ENCODE measurements around the gene MMP27.
"Not testable (repeated sequence)": the region's sequence is repeated elsewhere in the genome, so short reads cannot be mapped to it uniquely, and the experiment has no call there.

MMP27 gene, protein sequence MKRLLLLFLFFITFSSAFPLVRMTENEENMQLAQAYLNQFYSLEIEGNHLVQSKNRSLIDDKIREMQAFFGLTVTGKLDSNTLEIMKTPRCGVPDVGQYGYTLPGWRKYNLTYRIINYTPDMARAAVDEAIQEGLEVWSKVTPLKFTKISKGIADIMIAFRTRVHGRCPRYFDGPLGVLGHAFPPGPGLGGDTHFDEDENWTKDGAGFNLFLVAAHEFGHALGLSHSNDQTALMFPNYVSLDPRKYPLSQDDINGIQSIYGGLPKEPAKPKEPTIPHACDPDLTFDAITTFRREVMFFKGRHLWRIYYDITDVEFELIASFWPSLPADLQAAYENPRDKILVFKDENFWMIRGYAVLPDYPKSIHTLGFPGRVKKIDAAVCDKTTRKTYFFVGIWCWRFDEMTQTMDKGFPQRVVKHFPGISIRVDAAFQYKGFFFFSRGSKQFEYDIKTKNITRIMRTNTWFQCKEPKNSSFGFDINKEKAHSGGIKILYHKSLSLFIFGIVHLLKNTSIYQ

GRCh38 chr11:102705626-102706025, at the start of gene MMP27:
Gene MMP27 (minus strand): TSS chr11:102705769. CDS start chr11:102705714, 55 bp downstream.
- no peak for DNase-seq

DNA sequence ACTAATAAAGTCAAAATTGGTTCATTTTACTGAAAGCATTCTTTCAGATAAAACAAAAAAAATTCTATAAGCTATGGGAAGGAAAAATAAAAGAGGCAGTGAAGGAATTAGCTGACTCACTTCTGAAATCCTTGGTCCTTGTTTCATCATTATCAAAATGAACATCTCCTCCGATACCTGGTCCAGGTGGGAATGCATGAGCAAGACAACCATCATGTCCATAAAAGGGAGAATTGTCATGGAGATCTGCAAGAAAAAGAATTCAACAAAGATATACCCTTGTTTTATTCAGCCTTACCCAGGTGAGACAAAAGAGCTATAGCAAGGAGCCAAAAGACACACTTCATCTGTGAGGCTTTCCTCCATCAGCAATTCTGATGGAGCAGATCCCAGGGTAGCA, 47.7 kb upstream of the MMP27 start:
- DNase-seq = no peak

GRCh38 chr11:102751673-102752072, 46.1 kb upstream of the MMP27 start:
- DNase-seq = no peak

GRCh38 chr11:102749101-102749722, 43.6 kb upstream of the MMP27 start:
- no peak for DNase-seq

DNA sequence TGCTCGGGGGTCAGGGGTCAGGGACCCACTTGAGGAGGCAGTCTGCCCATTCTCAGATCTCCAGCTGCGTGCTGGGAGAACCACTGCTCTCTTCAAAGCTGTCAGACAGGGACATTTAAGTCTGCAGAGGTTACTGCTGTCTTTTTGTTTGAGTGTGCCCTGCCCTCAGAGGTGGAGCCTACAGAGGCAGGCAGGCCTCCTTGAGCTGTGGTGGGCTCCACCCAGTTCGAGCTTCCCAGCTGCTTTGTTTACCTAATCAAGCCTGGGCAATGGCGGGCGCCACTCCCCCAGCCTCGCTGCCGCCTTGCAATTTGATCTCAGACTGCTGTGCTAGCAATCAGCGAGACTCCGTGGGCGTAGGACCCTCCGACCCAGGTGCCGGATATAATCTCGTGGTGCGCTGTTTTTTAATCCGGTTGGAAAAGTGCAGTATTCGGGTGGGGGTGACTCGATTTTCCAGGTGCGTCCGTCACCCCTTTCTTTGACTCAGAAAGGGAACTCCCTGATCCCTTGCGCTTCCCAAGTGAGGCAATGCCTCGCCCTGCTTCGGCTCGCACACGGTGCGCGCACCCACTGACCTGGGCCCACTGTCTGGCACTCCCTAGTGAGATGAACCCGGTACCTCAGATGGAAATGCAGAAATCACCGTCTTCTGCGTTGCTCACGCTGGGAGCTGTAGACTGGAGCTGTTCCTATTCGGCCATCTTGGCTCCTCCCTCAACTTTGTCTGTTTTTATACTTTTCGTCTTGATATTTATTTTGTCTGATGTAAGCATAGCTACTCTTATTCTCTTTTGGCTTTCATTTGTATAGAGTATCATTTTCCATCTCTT, 41.4 kb upstream of the MMP27 start:
- not testable (repeated sequence) for DNase-seq

DNA sequence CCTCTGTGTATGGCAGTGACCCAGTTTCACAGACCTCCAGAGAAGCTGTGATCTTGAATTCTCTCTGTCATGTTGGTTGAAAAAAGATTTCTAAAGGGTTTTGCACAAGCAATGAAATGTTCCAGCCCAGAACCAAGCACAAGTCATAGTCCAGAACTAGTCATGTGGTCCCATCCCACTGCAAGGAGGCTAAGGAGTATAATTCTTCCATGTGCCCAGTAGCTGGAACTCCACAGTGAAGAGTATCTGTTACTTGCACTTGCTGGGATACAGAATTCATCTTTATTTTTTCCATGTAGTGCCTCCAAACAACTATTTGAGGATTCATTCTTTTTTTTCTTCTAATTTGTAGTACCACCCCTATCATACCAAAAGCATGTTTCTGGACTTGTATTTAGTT, 29.1 kb upstream of the MMP27 start:
- no peak for DNase-seq

- peak in 1 of 58 donors; percentile 3 for DNase-seq
Observed at GRCh38 chr11:102733232-102733875, 27.8 kb upstream of the MMP27 start.

GRCh38 chr11:102730944-102731343, 25.4 kb upstream of the MMP27 start:
- DNase-seq = peak in 5 of 58 donors; percentile 3 to 5 (median 3)

DNA sequence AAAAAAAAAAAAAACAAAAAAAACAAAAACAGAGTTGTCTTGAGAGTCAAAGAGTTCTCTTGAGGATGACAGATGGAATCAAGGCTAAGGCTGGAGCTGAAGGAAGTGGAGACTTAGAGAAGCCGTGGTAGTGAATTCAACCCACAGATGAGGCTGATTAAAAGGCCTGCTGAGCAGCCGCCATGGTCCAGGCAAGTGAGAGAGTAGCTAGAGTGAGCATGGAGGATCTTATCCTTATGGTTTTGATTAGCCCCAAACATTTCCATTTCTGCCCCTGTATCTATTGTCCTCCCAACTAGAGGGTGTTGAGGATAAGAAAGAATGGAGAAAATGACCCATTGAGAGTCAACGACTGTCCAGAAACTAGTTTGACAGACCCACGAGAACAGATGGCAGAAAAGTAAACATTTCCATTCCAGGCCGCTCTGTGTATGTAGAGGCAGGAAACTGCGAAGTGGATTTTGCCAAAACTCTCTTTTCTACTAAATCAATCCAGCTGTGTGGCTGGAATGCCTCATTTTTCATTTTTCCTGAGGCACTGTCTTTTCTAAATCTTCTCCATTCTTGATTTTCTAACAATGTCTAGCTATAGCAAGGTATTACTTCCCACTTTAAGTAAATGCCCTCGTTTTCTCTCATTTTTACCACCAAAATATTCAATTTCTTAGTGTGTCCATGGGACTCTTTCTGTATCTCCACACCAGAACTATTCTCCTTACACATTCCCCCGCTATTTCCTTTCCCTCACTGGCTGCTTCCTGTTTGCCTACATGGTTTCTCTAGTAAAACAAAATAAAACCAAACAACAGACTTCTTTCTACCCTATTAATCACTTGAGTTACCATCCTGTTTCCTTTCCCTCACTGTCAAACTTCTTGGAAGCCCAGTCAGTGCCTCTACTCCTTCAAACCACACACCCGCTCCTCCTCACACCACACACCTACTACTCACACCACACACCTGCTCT, 24.6 kb upstream of the MMP27 start:
- DNase-seq = no peak

DNA sequence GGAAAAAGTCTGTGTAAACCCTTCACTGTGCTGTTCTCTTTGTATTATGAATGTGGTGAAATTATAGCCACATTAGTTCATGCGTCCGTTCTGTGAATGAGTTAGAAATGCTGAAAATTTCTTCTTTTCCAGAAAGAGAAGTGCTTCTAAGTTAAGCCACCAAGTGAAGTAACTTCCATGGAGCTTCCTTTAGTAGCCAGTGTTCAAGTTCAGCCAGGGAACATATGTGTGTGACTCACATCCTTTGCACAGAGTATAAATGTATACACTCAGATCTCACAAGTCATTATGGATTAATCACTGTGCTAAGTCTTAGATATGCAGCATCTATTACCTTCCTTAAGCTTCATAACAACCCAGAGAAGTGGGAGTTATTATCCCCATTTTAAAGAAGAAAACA, 22.3 kb upstream of the MMP27 start:
- no peak for DNase-seq

DNA sequence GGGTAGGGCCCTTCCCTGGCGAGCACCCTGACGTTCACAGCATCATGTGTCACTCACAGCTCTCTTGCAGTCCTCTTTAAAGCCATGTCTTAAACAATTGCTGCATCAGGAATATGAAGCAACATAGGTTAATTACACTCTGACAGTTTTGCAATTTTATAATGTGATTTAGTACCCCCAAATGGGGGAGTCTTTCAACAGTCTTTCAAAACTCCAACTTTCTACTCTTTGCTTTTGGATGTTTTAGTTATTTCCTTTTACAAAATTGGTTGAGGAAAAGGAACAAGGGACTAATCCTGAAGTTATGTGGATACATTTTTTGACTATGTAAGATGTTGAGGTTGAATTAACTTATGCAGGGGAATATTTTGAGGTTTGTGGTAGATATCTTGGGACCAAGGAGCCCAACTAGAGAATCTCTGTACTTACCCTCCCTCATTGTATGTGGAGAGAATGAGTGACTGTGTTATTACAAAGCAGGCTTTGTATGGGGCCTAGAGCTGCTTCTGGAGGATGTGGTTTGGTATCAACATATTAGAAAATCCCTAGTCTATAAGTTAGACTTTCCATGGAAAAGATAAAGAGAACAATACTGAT, 19.4 kb upstream of the MMP27 start, which contains the start of gene MMP8:
Gene MMP8 (minus strand): TSS at position 51 of the 597 bp plus-strand sequence. CDS start 99 bp downstream, outside the sequence.
- DNase-seq = no peak

DNA sequence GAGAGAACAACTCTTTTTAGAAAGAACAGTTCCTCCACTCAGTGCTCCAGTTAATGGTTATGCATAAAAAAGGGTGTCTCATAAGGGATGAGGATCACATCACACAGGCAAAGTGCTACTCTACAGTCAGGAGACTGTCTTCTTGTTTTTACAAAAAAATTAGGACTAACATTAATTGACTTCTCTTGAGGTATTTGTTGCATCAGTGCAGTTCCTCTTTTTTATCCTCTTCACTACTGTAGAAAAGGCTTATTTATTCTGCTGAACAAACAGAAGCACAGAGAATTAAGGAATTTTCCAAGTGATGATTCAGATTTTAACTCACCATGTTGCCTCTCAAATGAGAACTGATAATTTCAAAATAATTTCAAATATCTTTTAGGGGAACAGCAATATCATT, 17.3 kb upstream of the MMP27 start:
- no peak for DNase-seq

DNA sequence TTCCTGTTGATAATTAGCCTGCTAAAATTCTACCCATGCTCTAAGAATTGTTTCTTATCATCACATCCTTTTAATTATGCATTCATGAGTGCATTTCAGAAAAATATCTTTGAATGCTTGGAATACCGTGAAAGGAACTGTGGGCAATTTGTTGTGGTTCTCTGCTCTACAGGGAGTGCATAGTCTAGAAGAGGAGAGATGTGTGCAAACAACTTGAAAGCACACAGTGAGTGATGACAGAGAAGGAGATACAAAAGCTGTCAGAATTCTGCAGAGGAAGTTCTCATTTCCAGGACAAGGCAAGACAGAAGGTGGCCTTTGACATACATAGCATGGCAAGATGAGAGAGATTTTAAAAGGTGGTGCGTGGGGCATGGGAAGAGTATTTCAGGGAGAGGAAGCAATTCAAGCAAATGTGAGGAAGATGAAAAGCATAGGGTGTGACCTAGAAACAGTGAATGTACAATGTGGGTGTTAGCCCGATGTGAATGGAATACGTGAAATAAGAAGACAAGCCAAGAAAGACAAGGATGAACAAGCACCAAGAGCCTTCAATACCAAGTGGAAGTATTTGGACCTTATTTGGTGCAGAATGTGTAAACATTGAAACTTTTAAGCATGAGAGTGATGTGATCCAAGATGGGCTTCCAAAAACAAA, 14.2 kb upstream of the MMP27 start:
- no peak for DNase-seq

GRCh38 chr11:102717280-102717679, 11.7 kb upstream of the MMP27 start:
- no peak for DNase-seq

DNA sequence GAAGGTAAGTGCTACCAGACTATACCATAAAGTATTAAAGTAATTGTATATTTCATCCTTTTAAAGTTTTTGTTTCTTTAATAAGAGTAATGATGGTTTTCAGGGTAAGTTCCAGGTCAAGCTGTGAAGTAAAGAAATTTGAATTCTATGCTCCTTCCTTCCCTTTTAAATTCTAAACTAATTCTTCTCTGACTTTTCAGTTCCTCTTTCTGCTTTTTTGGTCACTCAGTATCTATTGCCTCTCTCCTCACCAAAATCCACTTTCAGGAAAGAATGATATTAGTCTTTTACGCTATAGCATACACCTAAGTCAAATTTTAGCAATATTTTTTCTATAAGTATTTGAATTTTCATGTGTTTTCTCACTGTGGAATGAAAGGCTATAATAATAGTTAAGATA, 11.0 kb upstream of the MMP27 start:
- DNase-seq = no peak

DNA sequence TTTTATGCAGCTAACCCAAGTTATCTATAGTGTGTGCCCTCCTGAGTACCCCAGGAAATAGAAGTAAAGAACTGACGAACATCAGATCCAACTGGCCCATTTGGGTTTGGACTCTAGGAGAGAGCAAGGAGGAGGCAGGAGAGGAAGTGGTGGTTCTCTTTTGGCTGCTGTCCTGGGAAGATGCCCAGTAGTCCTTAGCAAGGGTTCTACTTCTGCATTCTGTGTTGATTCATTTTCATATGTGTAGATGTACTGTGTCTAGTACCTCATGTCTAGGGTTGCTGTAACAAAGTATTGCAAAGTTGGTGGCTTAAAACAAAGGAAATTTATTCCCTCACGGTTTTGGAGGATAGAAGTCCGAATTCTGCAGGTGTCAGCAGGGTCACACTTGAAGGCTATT, 6.6 kb upstream of the MMP27 start:
- DNase-seq = no peak

DNA sequence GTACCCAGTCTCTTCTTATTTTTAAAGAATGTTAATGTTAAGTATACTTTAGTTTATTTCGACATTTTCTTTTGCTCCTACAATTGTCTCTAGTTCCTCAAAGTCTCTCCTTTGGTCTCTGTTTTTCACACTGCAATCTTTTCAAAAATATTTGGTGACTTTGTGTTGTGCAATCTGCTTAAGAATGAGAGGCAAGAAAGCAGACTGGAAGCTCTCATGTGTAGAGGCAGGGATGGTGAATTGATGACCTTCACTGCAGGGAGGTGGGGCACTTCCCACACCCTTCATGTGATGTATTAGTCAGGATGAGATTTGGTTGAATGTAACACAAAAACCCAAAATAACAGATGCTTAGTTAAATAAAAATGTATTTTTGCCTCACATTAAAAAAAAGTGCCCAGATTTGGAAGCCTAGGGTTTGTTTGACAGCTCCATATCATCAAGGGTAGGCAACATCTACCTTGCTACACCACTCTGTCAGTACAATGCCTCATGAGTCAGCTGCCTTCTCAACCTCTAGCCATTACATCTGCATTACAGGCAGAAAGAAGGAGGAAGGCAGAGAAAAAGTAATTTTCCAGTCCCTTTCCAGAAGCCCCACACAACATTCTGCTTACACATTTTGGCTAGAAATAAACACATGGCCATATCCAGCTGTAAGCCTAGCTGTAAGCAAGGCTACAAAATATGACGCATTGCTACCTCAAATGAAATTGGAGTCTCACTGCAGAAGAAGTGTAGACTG, 3.8 kb upstream of the MMP27 start:
- DNase-seq = no peak

DNA sequence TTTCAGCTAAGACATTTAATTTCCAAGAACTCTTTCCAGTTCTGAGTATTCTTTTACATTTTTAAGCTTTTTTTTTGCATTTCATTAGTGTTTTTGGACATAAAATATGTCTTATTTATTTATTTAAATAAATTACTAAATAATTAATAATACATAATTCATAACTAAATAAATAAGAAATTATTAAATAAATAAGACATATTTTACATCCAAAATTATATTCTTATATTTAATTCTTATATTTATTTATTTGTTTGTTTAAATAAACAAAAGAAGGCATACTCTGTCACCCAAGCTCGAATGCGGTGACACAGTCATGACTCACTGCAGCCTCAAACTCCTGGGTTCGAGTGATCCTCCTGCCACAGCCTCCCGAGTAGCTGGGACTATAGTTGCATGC, 3.1 kb upstream of the MMP27 start:
- no peak for DNase-seq

Measured in anterior cingulate cortex (tissue), 58 donors.